GM20000 (cell line): ENCODE results near the gene PKM.

Experiments used
- DNase-seq: peaks from one replicate; pipeline ENCODE4 v3.0.0; 2012; ENCODE audit warnings: low spot score
- TF ChIP-seq, protein P1 (sequence below): IDR thresholded peaks from 2 replicates; pipeline ENCODE4 v1.5.1; 2012; ENCODE audit warnings: mild to moderate bottlenecking, control low read depth; ENCODE audit errors: extremely low read depth, missing control alignments

Gene PKM

DNA sequence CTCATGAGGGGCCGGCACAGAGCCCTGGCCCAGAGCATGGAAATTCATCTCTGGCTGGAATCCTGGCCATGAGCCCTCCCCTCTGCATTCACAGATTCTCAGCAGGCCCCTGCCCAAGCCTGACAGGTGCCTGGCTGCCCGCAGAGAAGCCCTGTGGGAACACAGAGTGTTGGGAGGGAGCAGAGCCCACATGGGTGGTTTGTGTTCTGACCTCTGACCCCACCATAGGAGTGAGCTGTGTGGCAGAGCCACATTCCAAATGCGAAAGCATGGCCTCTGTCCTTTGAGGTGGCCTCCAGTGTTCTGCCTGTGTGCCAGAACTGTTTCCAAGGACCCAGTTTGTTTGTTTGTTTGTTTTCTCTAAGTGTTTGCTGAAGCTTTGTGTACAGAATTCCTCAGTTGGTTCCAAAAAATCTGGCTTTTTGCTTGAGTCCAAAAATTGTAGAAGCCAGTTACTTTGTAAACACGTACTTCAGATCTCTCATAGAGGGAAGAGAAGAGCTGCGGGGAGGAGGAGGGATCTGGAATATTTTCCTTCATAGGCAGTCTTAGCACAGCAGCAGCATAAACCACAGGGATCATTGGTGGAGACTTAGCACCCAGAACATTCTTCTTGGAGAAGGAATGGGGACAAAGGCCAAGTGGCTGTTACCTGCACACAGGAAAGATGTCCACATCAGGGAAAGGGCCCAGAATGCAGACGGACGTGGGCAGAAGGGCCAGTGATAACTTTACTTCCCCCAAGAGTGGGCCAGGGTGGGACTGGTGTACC is 69.4 kb downstream of the PKM start:
- TF ChIP-seq, protein P1, sequence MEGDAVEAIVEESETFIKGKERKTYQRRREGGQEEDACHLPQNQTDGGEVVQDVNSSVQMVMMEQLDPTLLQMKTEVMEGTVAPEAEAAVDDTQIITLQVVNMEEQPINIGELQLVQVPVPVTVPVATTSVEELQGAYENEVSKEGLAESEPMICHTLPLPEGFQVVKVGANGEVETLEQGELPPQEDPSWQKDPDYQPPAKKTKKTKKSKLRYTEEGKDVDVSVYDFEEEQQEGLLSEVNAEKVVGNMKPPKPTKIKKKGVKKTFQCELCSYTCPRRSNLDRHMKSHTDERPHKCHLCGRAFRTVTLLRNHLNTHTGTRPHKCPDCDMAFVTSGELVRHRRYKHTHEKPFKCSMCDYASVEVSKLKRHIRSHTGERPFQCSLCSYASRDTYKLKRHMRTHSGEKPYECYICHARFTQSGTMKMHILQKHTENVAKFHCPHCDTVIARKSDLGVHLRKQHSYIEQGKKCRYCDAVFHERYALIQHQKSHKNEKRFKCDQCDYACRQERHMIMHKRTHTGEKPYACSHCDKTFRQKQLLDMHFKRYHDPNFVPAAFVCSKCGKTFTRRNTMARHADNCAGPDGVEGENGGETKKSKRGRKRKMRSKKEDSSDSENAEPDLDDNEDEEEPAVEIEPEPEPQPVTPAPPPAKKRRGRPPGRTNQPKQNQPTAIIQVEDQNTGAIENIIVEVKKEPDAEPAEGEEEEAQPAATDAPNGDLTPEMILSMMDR, result no peak
- no peak for DNase-seq

DNA sequence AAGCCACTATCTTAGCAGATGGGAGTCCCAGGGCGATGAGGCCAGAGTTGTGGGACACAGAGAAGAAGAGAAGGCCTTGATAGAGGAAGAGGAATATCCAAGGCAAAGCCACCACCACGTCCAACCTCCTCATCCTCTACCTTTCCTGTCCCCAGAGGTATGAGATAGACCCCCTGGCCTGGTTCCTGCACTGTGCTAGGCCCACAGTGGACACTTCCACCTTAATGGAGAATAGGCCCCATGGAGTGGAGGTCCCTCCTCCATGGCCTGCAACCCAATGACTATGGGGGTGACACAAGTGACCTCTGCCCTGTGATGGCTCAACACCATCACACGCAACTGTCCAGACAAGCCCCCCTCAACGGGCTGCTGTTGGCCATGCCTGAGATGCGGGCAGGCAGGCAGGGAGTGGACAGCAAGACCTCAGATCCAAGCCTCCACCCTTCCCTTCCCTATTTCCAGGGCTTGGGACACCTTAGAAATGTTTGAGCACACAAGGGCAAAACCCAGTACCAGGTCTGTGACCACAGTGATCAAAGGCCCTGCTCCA is 70.2 kb downstream of the PKM start:
- DNase-seq, result no peak
- TF ChIP-seq, protein P1, result no peak

GRCh38 chr15:72156928-72157327 is 74.1 kb downstream of the PKM start:
- no peak for DNase-seq
- TF ChIP-seq, protein P1, result no peak

DNA sequence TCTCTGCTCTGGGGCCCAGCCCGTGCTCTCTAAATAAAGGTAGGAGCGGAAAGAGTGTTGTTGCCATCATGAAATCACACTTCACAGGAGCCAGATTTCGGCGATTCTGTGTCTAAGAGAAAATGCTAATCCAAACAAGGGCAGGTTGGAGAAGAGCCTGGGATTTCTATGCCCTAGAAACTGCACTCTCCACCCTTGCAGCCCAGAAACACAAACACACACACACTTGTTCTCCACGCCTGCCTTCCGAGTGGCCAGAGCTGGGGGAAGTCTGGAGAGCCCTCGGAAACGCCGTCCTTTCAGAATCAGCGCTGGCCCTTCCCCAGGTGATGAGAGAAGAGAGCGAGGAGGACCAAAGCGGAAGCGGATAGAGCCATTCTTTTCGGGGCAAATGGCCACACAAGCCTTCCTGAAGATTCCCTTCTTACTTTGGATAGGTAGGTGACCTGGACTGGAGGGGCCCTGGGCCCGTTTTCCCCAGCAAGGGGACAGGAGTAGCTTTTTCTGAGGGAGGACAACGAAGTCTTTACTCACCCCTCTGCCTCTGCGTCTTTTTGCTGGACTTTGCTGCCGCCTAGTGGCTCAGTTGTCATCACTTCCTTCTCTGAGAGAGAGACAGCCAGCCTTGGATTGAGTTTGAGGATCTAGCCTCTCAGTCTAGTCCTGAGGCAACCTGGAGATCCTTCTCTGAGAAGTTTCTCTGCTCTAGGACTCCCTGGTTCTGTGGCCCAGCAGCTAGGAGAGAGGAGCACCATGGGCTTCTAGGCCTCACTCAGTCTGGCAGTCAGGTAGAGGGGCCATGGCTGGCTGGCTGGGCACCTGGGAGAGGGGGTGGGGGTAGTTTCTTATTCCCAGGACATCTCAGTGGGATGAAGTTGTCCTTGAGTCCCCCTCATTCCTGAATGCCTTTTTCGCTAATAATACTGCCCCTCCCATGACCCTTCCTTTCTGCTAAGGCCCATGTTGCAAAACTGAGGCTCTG is 75.1 kb downstream of the PKM start:
- TF ChIP-seq, protein P1, result peak; percentile 85

DNA sequence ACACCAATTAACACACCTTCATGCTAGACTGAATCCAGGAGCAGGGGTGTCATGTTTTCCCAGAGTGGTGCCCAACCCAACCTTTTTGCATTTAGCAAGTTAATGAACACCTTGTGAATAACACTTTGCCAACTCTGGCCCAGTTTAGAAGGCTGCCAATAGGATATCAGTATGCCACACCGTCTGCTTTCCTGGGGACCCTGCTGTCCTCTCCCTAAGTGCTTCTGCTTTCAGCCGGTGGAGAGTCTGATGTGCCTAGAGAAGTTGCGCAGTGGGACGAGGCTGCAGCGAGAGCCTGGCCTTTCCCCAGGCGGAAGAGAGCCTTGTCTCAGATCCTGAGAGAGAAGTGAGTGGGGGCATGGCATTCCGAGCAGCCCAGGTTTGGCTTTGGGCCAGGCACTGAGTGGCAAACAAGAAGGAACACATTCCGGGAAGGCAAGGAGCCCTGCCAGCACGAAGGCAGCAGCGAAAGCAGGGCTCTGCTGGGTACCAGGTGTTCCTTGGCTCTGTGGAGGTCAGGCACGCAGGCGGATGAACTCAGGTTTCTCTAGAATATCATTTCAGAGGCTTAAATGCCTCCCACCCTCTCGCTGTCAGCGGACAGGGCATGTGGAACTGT is 75.9 kb downstream of the PKM start:
- TF ChIP-seq, protein P1, result no peak
- DNase-seq, result no peak

More for the DNA sequence above, 75.1 kb downstream of the PKM start:
- peak; percentile 76 for DNase-seq

GRCh38 chr15:72154316-72154715 is 76.7 kb downstream of the PKM start:
- TF ChIP-seq, protein P1, result no peak

More at GRCh38 chr15:72154316-72154715, 76.7 kb downstream of the PKM start:
- DNase-seq, result no peak
